CD4-positive, alpha-beta T cell treated with Interleukin-4 for 4 hours (primary cell): ENCODE measurements around the gene PML.
"Not testable (repeated sequence)": the region's sequence is repeated elsewhere in the genome, so short reads cannot be mapped to it uniquely, and the experiment has no call there.

Experiments
- DNase-seq: peaks from one replicate; pipeline ENCODE4 v3.0.0-alpha.2; 2020

PML gene

GRCh38 chr15:74042603-74043424 lies 48.3 kb downstream of the PML start:
- DNase-seq, result no peak

- no peak for DNase-seq
Measured at GRCh38 chr15:74043425-74044266, 49.1 kb downstream of the PML start.

GRCh38 chr15:74044267-74045110 lies 50.0 kb downstream of the PML start:
- no peak for DNase-seq

- DNase-seq, result no peak
Measured at GRCh38 chr15:74045184-74045583, 50.7 kb downstream of the PML start.

GRCh38 chr15:74045636-74046274 lies 51.2 kb downstream of the PML start:
- no peak for DNase-seq

GRCh38 chr15:74046275-74046674 lies 51.8 kb downstream of the PML start:
- no peak for DNase-seq

- no peak for DNase-seq
Measured at GRCh38 chr15:74050127-74050526, 55.6 kb downstream of the PML start.

- no peak for DNase-seq
Measured at GRCh38 chr15:74050556-74051234, 56.2 kb downstream of the PML start.

- DNase-seq, result not testable (repeated sequence)
Measured at GRCh38 chr15:74052271-74053260, 58.0 kb downstream of the PML start.

GRCh38 chr15:74053517-74053916 lies 59.0 kb downstream of the PML start:
- DNase-seq, result no peak

GRCh38 chr15:74053941-74054529 lies 59.5 kb downstream of the PML start:
- DNase-seq, result peak; percentile 43

- no peak for DNase-seq
Measured at GRCh38 chr15:74055804-74056203, 61.3 kb downstream of the PML start.

- not testable (repeated sequence) for DNase-seq
Measured at GRCh38 chr15:74056330-74056729, 61.8 kb downstream of the PML start.

- not testable (repeated sequence) for DNase-seq
Measured at GRCh38 chr15:74059050-74059833, 64.7 kb downstream of the PML start.

GRCh38 chr15:74060251-74060650 lies 65.7 kb downstream of the PML start:
- DNase-seq, result no peak

- DNase-seq, result no peak
Measured at GRCh38 chr15:74062236-74062635, 67.7 kb downstream of the PML start.

GRCh38 chr15:74062671-74063070 lies 68.2 kb downstream of the PML start:
- no peak for DNase-seq

- not testable (repeated sequence) for DNase-seq
Measured at GRCh38 chr15:74063425-74064146, 69.1 kb downstream of the PML start.

- not testable (repeated sequence) for DNase-seq
Measured at GRCh38 chr15:74064183-74064582, 69.7 kb downstream of the PML start.
